ENCODE data around the gene ATG7.

DNA sequence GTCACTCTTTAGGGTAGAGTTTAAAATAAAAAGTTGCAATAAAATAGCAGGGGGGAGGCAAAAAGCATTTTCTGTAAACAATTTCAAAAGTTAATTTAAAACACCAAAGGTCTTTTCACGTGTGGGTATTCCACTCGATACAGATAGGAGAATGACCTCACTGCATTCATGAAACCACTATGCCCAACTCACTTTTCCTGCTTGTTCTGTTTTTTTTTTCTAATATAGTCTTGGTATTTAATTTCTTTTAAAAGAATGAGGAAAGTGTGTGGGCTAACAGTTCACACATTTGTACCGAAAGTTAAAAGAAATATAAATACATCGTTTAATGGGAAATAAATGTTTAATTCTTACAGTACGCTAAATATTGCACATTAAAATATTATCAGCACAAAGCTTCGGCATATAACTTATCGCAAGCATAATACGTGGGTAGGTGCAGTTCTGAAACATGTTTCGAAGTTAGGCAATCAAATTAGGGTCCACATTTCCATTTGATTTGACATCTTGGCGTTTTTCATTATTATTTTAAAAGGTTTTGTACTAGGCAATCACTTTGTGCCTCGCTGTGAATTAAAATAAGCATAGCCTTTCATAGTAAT lies 330.1 kb downstream of the ATG7 start:
- TF ChIP-seq CTCF (optimal IDR thresholded peaks at IDR 0.05 in 1 of 3, IDR thresholded peaks at IDR 0.05 in 1 of 3, conservative IDR thresholded peaks at IDR 0.05 in 1 of 3; ENCODE audit: extremely low read depth in 1 of 3, insufficient read depth in 2 of 3, low read length in 3 of 3) (no peak), EZH2 (IDR thresholded peaks at IDR 0.05; ENCODE audit: low read length) (no peak)

All from keratinocyte (primary cell).